ENCODE measurements around the gene NKAIN2.
"Not testable (repeated sequence)": the region's sequence is repeated elsewhere in the genome, so short reads cannot be mapped to it uniquely, and the experiment has no call there.

Gene NKAIN2

DNA sequence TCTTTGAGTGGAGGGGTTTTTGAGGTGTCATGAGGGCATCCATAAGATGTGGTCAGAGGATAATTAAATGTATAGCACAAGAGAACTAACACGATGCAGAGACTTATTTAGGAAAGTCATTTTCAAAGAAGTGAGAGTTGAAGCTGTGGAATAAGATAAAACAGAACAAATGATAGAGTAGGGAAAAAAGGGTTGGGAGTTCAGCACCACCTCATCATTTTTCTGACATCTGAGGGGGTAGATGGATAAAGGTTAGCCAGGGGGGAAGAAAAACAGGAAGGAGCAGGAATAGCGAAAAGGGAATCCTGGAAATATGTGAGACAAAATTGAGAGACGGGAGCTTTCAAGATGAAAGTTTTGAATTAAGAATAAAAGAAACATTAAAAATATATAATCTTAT, 434.2 kb downstream of the NKAIN2 start:
- ChIA-PET CTCF (interaction anchor here (0.5 kb wide), 1 partner anchor 16 kb away, joined by 4 read pairs; no protein-coding TSS in a partner anchor), POLR2A (ENCODE audit: low non-redundant PET) (no interaction called here)
- H3K27ac ChIP-seq: no peak overlapping the region
- TF ChIP-seq, protein P1, sequence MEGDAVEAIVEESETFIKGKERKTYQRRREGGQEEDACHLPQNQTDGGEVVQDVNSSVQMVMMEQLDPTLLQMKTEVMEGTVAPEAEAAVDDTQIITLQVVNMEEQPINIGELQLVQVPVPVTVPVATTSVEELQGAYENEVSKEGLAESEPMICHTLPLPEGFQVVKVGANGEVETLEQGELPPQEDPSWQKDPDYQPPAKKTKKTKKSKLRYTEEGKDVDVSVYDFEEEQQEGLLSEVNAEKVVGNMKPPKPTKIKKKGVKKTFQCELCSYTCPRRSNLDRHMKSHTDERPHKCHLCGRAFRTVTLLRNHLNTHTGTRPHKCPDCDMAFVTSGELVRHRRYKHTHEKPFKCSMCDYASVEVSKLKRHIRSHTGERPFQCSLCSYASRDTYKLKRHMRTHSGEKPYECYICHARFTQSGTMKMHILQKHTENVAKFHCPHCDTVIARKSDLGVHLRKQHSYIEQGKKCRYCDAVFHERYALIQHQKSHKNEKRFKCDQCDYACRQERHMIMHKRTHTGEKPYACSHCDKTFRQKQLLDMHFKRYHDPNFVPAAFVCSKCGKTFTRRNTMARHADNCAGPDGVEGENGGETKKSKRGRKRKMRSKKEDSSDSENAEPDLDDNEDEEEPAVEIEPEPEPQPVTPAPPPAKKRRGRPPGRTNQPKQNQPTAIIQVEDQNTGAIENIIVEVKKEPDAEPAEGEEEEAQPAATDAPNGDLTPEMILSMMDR (conservative IDR thresholded peaks at IDR 0.05; ENCODE audit: low read depth): no peak
- no peak for DNase-seq (ENCODE audit: low spot score)

DNA sequence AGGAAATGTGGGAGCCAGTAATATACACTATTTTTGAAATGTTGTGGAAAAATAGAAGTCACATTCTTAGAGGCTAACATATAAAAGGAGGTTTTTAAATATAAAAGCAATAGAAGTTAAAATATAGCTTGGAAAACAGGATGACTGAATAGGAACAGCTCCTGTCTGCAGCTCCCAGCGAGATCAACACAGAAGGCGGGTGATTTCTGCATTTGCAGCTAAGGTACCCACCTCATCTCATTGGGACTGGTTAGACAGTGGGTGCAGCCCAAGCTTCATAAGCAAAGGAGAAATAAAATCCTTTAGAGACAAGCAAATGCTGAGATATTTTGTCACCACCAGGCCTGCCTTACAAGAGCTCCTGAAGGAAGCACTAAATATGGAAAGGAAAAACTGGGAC, 434.7 kb downstream of the NKAIN2 start:
- CTCF ChIA-PET; POLR2A ChIA-PET (ENCODE audit: low non-redundant PET); H3K27ac ChIP-seq; DNase-seq (ENCODE audit: low spot score): not testable (repeated sequence)

DNA sequence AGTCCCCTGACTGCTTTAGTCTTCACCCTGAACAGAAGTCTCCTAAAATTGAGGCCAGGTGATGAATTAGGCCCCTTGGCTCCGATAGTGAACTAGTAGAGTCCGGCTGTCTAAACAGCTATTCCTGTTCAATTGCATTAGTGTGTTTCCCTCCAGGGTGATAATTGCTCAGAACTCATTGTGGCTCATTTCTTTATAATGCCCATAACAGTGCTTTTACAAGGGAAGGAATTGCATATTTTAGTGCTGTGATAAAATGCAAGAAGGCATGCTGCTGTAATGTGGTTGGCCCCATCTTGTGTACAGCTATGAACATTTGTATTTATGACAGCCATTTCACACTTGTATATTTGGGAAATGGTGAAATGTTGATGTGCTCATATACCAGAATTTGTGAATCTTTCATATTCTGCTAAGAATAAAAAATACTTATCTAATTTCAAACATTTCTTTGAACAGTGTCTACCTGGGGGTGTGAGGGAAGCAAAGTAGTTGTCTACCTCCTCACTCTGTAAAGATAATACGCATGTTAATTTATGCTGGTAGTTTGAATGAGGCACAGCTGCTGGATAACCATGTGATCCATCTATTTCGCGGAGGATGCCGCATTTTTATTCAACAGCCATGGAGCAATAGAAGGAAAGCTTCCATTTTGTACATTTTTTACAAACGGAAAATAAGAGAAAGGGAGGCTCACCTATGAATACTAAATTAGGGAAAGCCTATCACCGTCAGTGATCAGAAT, 451.4 kb downstream of the NKAIN2 start:
- CTCF ChIA-PET: interaction anchor here (0.6 kb wide), 1 partner anchor 385 kb away, joined by 3 read pairs; no protein-coding TSS in a partner anchor
- DNase-seq (ENCODE audit: low spot score): no peak
- POLR2A ChIA-PET (ENCODE audit: low non-redundant PET): no interaction called here
- no peak overlapping the region for H3K27ac ChIP-seq
- TF ChIP-seq, protein P1 (conservative IDR thresholded peaks at IDR 0.05; ENCODE audit: low read depth): no peak

DNA sequence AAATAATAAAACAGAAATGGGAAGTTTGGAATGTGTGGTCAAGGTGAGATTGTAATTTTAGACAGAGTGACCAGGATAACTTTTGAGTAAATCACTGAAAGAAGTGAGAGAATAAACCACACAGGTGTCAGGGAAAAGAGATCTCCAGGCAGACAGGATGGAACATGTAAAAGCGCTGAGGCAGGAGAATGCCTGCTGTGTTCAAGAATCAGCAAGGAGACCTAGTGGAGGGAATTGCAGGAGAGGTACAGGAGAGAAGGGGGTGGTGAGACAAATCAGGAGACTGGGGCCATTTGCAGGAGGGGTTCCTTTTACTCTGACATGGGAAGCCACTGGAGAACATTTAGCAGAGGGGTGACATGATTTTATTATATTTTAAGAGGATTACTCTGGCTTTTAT, 456.7 kb downstream of the NKAIN2 start:
- no peak overlapping the region for H3K27ac ChIP-seq
- no peak for DNase-seq (ENCODE audit: low spot score)
- POLR2A ChIA-PET (ENCODE audit: low non-redundant PET): no interaction called here
- TF ChIP-seq, protein P1 (conservative IDR thresholded peaks at IDR 0.05; ENCODE audit: low read depth): no peak
- CTCF ChIA-PET: interaction anchor here (0.7 kb wide), 1 partner anchor 418 kb away, joined by 3 read pairs; no protein-coding TSS in a partner anchor

DNA sequence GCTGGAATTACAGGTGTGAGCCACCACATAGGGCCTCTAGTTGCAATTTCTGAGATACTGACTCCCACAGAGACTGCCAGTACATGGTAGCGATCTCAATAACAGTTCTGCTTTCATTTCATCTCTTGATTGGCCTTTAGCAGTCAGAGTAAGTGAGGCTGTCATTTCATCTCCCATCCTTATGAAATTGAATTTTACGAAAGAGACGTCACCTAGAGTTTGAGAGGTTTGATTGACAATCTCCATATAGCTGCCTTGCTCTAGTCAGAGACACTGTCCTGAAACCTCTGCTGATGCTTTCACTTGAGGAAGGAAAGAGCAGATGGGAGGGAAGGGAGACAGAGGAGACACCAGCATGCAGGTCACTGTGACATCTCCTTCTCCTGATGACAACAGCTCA, 466.1 kb downstream of the NKAIN2 start:
- no peak for DNase-seq (ENCODE audit: low spot score)
- ChIA-PET CTCF (no interaction called here), POLR2A (ENCODE audit: low non-redundant PET) (no interaction called here)
- TF ChIP-seq, protein P1 (conservative IDR thresholded peaks at IDR 0.05; ENCODE audit: low read depth): no peak
- no peak overlapping the region for H3K27ac ChIP-seq

DNA sequence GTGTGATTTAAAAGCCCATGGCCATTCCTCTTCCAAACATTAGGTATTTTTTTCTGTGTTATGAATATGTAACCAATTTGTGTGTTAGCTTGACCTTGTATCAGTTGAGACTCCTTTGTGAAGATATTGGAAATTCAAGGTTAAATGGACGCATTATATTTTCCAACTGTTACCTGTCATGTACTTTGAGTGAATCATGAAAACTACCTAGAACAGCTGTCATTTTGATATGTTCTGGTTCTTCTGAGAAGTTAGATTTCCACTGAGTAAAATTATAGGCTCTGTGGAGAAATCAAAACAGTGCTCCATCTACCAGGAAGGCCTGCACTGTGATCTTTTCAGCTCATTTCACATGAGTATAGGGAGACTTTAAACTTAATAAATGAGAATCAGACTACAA, 470.0 kb downstream of the NKAIN2 start:
- H3K27ac ChIP-seq: no peak overlapping the region
- ChIA-PET CTCF (no interaction called here), POLR2A (ENCODE audit: low non-redundant PET) (no interaction called here)
- TF ChIP-seq, protein P1 (conservative IDR thresholded peaks at IDR 0.05; ENCODE audit: low read depth): no peak
- DNase-seq (ENCODE audit: low spot score): no peak

DNA sequence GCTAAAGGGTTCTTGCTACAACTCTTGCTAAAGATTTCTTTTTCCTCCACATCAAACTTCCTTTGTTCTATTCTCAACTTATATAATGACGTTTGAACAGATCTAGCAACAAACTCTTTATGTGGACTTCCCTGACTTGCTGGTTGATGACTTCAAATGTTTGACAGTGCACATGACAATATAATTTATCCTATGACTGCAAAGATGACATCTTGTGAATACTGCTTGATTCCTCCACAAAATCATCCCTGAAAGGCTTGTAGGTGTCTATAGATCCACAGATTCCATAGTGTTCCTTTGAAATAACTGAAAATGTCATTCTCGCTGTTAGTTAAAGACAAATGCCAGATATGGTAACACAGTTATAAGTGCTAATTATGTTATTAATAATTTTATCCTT, 478.9 kb downstream of the NKAIN2 start:
- no peak overlapping the region for H3K27ac ChIP-seq
- ChIA-PET POLR2A (ENCODE audit: low non-redundant PET) (no interaction called here), CTCF (no interaction called here)
- TF ChIP-seq, protein P1 (conservative IDR thresholded peaks at IDR 0.05; ENCODE audit: low read depth): no peak
- no peak for DNase-seq (ENCODE audit: low spot score)

Data from RWPE1 (cell line).